ENCODE results near the gene MXRA7. TPM values are rescaled to one million over a fixed set of nuclear protein-coding genes. Genes with fewer than 3 reads are reported as not detected.
"Not testable (repeated sequence)": the region's sequence is repeated elsewhere in the genome, so short reads cannot be mapped to it uniquely, and the experiment has no call there.

Gene MXRA7
- total RNA-seq, 1 experiment from 2014 or later: 96.7 TPM

DNA sequence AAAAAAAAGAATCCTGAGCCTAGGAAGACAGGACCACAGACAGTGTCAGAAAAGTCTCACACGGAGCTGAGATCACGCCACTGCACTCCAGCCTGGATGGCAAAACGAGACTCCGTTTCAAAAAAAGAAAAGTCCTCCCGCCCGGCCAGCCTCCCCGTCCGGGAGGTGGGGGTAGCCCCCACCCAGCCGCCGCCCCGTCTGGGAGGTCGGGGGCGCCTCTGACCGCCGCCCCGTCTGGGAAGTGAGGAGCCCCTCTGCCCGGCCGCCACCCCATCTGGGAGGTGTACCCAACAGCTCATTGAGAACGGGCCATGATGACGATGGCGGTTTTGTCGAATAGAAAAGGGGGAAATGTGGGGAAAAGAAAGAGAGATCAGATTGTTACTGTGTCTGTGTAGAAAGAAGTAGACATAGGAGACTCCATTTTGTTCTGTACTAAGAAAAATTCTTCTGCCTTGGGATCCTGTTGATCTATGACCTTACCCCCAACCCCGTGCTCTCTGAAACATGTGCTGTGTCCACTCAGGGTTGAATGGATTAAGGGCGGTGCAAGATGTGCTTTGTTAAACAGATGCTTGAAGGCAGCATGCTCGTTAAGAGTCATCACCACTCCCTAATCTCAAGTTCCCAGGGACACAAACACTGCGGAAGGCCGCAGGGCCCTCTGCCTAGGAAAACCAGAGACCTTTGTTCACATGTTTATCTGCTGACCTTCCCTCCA, 74.1 kb downstream of the MXRA7 start:
- in situ Hi-C loops (cut with HindIII; ENCODE audit: low sequenced_read_pairs): not testable (repeated sequence)

DNA sequence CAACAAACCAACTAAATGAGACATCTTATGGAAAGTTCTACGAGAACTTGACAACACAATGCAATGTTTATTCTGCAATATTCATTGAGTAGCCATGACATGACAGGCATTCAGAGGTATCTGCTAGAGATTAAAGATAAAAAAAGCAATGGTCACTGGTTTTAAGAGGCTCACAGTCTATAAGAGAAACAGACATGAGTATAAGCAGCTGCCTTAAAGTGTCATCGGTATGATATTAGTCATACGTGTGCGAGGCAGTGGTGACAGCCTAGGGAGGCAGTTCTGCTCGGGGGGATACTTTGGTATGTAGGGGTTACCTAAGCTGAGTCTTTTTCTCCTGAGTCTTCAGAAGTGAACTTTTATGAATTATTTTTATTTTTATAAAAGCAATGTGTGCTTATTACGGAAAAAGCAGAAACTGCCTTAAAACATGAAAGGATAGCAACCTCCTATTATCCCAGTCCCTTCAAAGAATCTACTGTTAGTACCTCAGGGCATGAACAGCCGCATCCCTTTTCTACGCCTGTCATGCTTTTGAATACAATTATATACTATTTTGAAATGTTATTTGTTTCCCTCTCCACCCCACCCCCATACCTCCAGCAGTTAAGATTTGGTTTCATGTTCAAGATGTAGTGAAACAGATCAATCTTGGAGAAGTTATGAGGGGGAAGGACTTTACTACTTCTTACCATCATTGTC, 75.0 kb downstream of the MXRA7 start:
- no peak for DNase-seq (ENCODE audit: low spot score)
- in situ Hi-C loops (cut with HindIII; ENCODE audit: low sequenced_read_pairs): no loop called here

More for the DNA sequence above, 74.1 kb downstream of the MXRA7 start:
- DNase-seq (ENCODE audit: low spot score): not testable (repeated sequence)

GRCh38 chr17:76635039-76635438, 75.7 kb downstream of the MXRA7 start:
- DNase-seq (ENCODE audit: low spot score): no peak
- in situ Hi-C loops (cut with HindIII; ENCODE audit: low sequenced_read_pairs): no loop called here

GRCh38 chr17:76633628-76634328, 77.0 kb downstream of the MXRA7 start:
- in situ Hi-C loops (cut with HindIII; ENCODE audit: low sequenced_read_pairs): no loop called here
- DNase-seq (ENCODE audit: low spot score): no peak

GRCh38 chr17:76631821-76632565, 78.8 kb downstream of the MXRA7 start:
- in situ Hi-C loops (cut with HindIII; ENCODE audit: low sequenced_read_pairs): no loop called here
- no peak for DNase-seq (ENCODE audit: low spot score)

- in situ Hi-C loops (cut with HindIII; ENCODE audit: low sequenced_read_pairs): no loop called here
- DNase-seq (ENCODE audit: low spot score): no peak
Measured at GRCh38 chr17:76630151-76630550, 80.6 kb downstream of the MXRA7 start.

Other genes starting within 250 kb of the MXRA7 start
- gene AANAT, start 243.4 kb downstream of the MXRA7 start, total RNA-seq (2014; rRNA removed; shearing (Covaris generic)): not detected in 2 replicates
- gene RHBDF2, start 209.5 kb downstream of the MXRA7 start, total RNA-seq (2014; rRNA removed; shearing (Covaris generic)): 4.1 and 13.1 TPM in 2 replicates
- 3.1 and 3.3 TPM in 2 replicates for gene CYGB, start 173.3 kb downstream of the MXRA7 start, total RNA-seq (2014; rRNA removed; shearing (Covaris generic))
- gene PRCD, start 170.9 kb downstream of the MXRA7 start, total RNA-seq (2014; rRNA removed; shearing (Covaris generic)): 9.4 and 12.2 TPM in 2 replicates
- gene ST6GALNAC2, start 125.1 kb downstream of the MXRA7 start, total RNA-seq (2014; rRNA removed; shearing (Covaris generic)): 14.3 and 30.6 TPM in 2 replicates
- gene ST6GALNAC1, start 67.2 kb downstream of the MXRA7 start, total RNA-seq (2014; rRNA removed; shearing (Covaris generic)): not detected in 2 replicates
- gene JMJD6, start 15.6 kb upstream of the MXRA7 start, total RNA-seq (2014; rRNA removed; shearing (Covaris generic)): 14.6 and 31.9 TPM in 2 replicates
- 25.9 and 34.6 TPM in 2 replicates for gene METTL23, start 15.9 kb upstream of the MXRA7 start, total RNA-seq (2014; rRNA removed; shearing (Covaris generic))
- 369 and 387 TPM in 2 replicates for gene SRSF2, start 26.4 kb upstream of the MXRA7 start, total RNA-seq (2014; rRNA removed; shearing (Covaris generic))
- 11.5 and 45.7 TPM in 2 replicates for gene MFSD11, start 27.2 kb upstream of the MXRA7 start, total RNA-seq (2014; rRNA removed; shearing (Covaris generic))
- gene MGAT5B, start 157.4 kb upstream of the MXRA7 start, total RNA-seq (2014; rRNA removed; shearing (Covaris generic)): 0.80 and 3.7 TPM in 2 replicates

Data from G401 (cell line).